ENCODE measurements around the gene LRP1.

DNA sequence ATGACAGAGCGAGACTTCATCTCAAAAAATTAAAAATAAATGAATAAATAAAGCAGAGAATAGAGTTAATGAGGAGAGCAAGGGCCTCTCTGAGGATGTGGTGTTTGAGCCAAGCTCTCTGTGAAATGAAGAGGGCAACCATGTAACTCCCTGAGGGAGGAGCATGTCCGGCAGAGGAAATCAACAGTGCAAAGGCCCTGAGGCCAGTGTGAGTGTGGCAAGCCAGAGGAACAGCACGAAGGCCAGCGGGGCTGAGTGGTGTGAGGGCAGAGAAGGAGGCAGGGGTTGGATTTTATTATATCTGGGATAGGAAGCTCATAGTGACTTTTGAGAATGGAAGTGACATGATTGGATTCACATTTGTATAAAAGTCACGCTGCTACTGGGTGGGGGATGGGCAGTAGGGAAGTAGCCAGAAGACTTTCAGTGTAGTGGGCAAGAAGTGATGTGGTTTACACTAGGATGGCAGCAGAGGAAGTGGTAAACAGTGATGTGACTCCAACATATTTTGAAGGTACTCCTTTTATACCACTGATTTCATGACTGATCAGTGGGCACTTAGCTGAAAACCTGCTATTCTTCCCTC, 29.4 kb downstream of the LRP1 start:
- TF ChIP-seq RAD21 (IDR thresholded peaks at IDR 0.05; ENCODE audit: low read length), result no peak
- TF ChIP-seq, protein P1, sequence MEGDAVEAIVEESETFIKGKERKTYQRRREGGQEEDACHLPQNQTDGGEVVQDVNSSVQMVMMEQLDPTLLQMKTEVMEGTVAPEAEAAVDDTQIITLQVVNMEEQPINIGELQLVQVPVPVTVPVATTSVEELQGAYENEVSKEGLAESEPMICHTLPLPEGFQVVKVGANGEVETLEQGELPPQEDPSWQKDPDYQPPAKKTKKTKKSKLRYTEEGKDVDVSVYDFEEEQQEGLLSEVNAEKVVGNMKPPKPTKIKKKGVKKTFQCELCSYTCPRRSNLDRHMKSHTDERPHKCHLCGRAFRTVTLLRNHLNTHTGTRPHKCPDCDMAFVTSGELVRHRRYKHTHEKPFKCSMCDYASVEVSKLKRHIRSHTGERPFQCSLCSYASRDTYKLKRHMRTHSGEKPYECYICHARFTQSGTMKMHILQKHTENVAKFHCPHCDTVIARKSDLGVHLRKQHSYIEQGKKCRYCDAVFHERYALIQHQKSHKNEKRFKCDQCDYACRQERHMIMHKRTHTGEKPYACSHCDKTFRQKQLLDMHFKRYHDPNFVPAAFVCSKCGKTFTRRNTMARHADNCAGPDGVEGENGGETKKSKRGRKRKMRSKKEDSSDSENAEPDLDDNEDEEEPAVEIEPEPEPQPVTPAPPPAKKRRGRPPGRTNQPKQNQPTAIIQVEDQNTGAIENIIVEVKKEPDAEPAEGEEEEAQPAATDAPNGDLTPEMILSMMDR (conservative IDR thresholded peaks at IDR 0.05; ENCODE audit: low read depth, low read length), result no peak
- TF ChIP-seq BHLHE40 (IDR thresholded peaks at IDR 0.05; ENCODE audit: low read depth, low read length), result no peak
- no peak for TF ChIP-seq RFX5 (IDR thresholded peaks at IDR 0.05; ENCODE audit: low read depth, low read length)

Measured in IMR-90 (cell line).